H1 (cell line): ENCODE measurements around the gene CEP57L1. TPM values are rescaled to one million over a fixed set of nuclear protein-coding genes. Genes with fewer than 3 reads are reported as not detected.

Experiments used
- CTCF ChIA-PET: fragments of 300-600 bp; sonication (Branson Sonifier 250); formaldehyde crosslinking; loops from one replicate; lab custom pipeline; 2021; ENCODE audit not compliant: partially characterized antibody; lab: Charles Lee
- POLR2A ChIA-PET: fragments of 300-600 bp; sonication (Branson Sonifier 250); formaldehyde crosslinking; loops from one replicate; lab custom pipeline; 2021; ENCODE audit warnings: inconsistent platforms; ENCODE audit not compliant: partially characterized antibody; lab: Charles Lee
- DNase-seq, 2 experiments: peaks; one replicate each; pipeline versions ENCODE4 v3.0.0 to v3.0.0-alpha.2; 2010 to 2022; ENCODE audit warnings: low spot score in 2 of 2, low read depth in 1 of 2, mixed read lengths in 1 of 2
- FAIRE-seq: peaks from 2 replicates; lab custom pipeline; 2011; peaks lifted over from hg19 to GRCh38; lab: Jason Lieb, UNC
- H2AFZ ChIP-seq: 2 replicates; pipeline ENCODE4 v1.8.1; 2012; ENCODE audit warnings: low read length, inconsistent platforms
- H2AK5ac ChIP-seq: 2 replicates; pipeline ENCODE4 v1.6.1; 2013; ENCODE audit warnings: low read depth, low read length
- H2BK120ac ChIP-seq: replicated peaks from 2 replicates; pipeline ENCODE3; 2013; ENCODE audit warnings: low read depth, low read length, inconsistent platforms
- H2BK12ac ChIP-seq: 2 replicates; pipeline ENCODE4 v1.6.1; 2013; ENCODE audit warnings: low read depth, low read length
- H2BK15ac ChIP-seq: 2 replicates; pipeline ENCODE4 v1.6.1; 2013; ENCODE audit warnings: low read length
- H2BK20ac ChIP-seq: 2 replicates; pipeline ENCODE4 v1.6.1; 2013; ENCODE audit warnings: low read length
- H2BK5ac ChIP-seq: 2 replicates; pipeline ENCODE4 v1.6.1; 2013; ENCODE audit warnings: low read depth, low read length
- H3K14ac ChIP-seq: 2 replicates; pipeline ENCODE4 v1.6.1; 2013; ENCODE audit warnings: inconsistent platforms; ENCODE audit not compliant: insufficient read length
- H3K18ac ChIP-seq: 2 replicates; pipeline ENCODE4 v1.6.1; 2013; ENCODE audit warnings: low read length; ENCODE audit errors: extremely low read depth
- H3K23ac ChIP-seq: 2 replicates; pipeline ENCODE4 v1.6.1; 2013; ENCODE audit warnings: inconsistent platforms; ENCODE audit not compliant: insufficient read length
- H3K23me2 ChIP-seq: 2 replicates; pipeline ENCODE4 v1.6.1; 2013; ENCODE audit warnings: low read depth, low read length
- H3K27ac ChIP-seq: 2 replicates; pipeline ENCODE4 v1.6.1; 2011; ENCODE audit warnings: low read depth, low read length, inconsistent platforms
- H3K27me3 ChIP-seq, 4 experiments: replicated peaks in 1 of 4; 1 replicate in 1 of 4; 2 replicates in 3 of 4; pipeline versions ENCODE4 v1.6.1 to v1.8.1; 2011 to 2013; ENCODE audit warnings: low read length in 3 of 4, mild to moderate bottlenecking in 3 of 4, inconsistent platforms in 2 of 4, mixed read lengths in 2 of 4, moderate library complexity in 1 of 4; ENCODE audit not compliant: control insufficient read depth in 3 of 4, insufficient read depth in 3 of 4; ENCODE audit errors: extremely low read depth in 1 of 4
- H3K36me3 ChIP-seq, 4 experiments: 2 replicates each; pipeline versions ENCODE4 v1.6.1 to v1.8.1; 2011 to 2013; ENCODE audit warnings: mild to moderate bottlenecking in 4 of 4, low read length in 3 of 4, moderate library complexity in 2 of 4, control low read depth in 1 of 4, inconsistent platforms in 1 of 4; ENCODE audit not compliant: insufficient read depth in 4 of 4, control insufficient read depth in 2 of 4
- H3K4ac ChIP-seq: replicated peaks from 2 replicates; pipeline ENCODE3; 2013; ENCODE audit warnings: low read length, low read depth, mixed read lengths, inconsistent platforms; ENCODE audit not compliant: insufficient read length
- H3K4me1 ChIP-seq, 4 experiments: replicated peaks in 1 of 4; 1 replicate in 1 of 4; 2 replicates in 3 of 4; pipeline versions ENCODE4 v1.6.1 to v1.8.1; 2011 to 2013; ENCODE audit warnings: low read length in 3 of 4, inconsistent platforms in 2 of 4, mixed read lengths in 1 of 4; ENCODE audit not compliant: insufficient read depth in 4 of 4, control insufficient read depth in 3 of 4
- H3K4me2 ChIP-seq, 2 experiments: 2 replicates each; pipeline versions ENCODE4 v1.6.1 to v1.8.1; 2011 to 2013; ENCODE audit warnings: low read depth in 2 of 2, low read length in 2 of 2, control low read depth in 1 of 2, inconsistent platforms in 1 of 2, mild to moderate bottlenecking in 1 of 2; ENCODE audit not compliant: insufficient read depth in 1 of 2
- H3K4me3 ChIP-seq, 4 experiments: fragments of 200-600, 300-600 bp in 1 of 4; sonication (generic), shearing (Covaris generic), sonication (Bioruptor Twin) in 1 of 4; 2 replicates each; pipeline versions ENCODE4 v1.5.1 to v1.8.1; 2011 to 2016; ENCODE audit warnings: low read length in 4 of 4, low read depth in 3 of 4, control low read depth in 2 of 4, inconsistent platforms in 2 of 4, mild to moderate bottlenecking in 2 of 4, mixed read lengths in 1 of 4, moderate library complexity in 1 of 4; ENCODE audit not compliant: insufficient read depth in 2 of 4; ENCODE audit errors: extremely low read depth in 1 of 4
- H3K56ac ChIP-seq: replicated peaks from 2 replicates; pipeline ENCODE3; 2013; ENCODE audit warnings: low read depth, mild to moderate bottlenecking, mixed read lengths, low read length, inconsistent platforms; ENCODE audit not compliant: insufficient read length
- H3K79me1 ChIP-seq: 2 replicates; pipeline ENCODE4 v1.6.1; 2013; ENCODE audit warnings: low read depth, low read length, control low read depth
- H3K79me2 ChIP-seq, 2 experiments: 2 replicates each; pipeline versions ENCODE4 v1.6.1 to v1.8.1; 2012 to 2013; ENCODE audit warnings: low read length in 2 of 2, mild to moderate bottlenecking in 2 of 2, inconsistent platforms in 1 of 2; ENCODE audit not compliant: insufficient read depth in 2 of 2, control insufficient read depth in 1 of 2
- H3K9ac ChIP-seq, 4 experiments: replicated peaks in 1 of 4; 1 replicate in 1 of 4; 2 replicates in 3 of 4; pipeline versions ENCODE4 v1.6.1 to v1.8.1; 2011 to 2013; ENCODE audit warnings: low read depth in 3 of 4, low read length in 3 of 4, control low read depth in 2 of 4, mild to moderate bottlenecking in 2 of 4, moderate library complexity in 2 of 4, inconsistent platforms in 1 of 4; ENCODE audit errors: extremely low read depth in 1 of 4
- H3K9me3 ChIP-seq, 2 experiments: 2 replicates each; pipeline versions ENCODE4 v1.6.1 to v1.8.1; 2012 to 2013; ENCODE audit warnings: mild to moderate bottlenecking in 2 of 2, moderate library complexity in 2 of 2, control low read depth in 1 of 2, inconsistent platforms in 1 of 2, low read depth in 1 of 2, low read length in 1 of 2, mixed read lengths in 1 of 2; ENCODE audit not compliant: insufficient read depth in 2 of 2
- H4K20me1 ChIP-seq, 2 experiments: replicated peaks in 1 of 2; 2 replicates each; pipeline versions ENCODE3 to v1.8.1; 2011 to 2013; ENCODE audit warnings: inconsistent platforms in 2 of 2, low read length in 2 of 2, mild to moderate bottlenecking in 1 of 2; ENCODE audit not compliant: insufficient read depth in 2 of 2, control insufficient read depth in 1 of 2
- H4K5ac ChIP-seq: 2 replicates; pipeline ENCODE4 v1.6.1; 2013; ENCODE audit warnings: low read length, low read depth, mixed read lengths, inconsistent platforms; ENCODE audit not compliant: insufficient read length
- H4K8ac ChIP-seq: 2 replicates; pipeline ENCODE4 v1.8.0; 2013; ENCODE audit warnings: mild to moderate bottlenecking, moderate library complexity, low read length, inconsistent platforms; ENCODE audit not compliant: insufficient read depth; ENCODE audit errors: extremely low read depth
- H4K91ac ChIP-seq: replicated peaks from 2 replicates; pipeline ENCODE3; 2013; ENCODE audit warnings: low read length, mixed read lengths, inconsistent platforms; ENCODE audit not compliant: insufficient read length
- HDAC6 ChIP-seq: IDR thresholded peaks from one replicate; pipeline ENCODE4 v1.7.1; 2012; ENCODE audit warnings: low read depth, mild to moderate bottlenecking, inconsistent platforms, low read length, moderate library complexity
- NANOG ChIP-seq: IDR thresholded peaks from 2 replicates; pipeline ENCODE4 v1.6.1; 2011; ENCODE audit warnings: low read length, low read depth, mild to moderate bottlenecking, inconsistent platforms; ENCODE audit not compliant: insufficient read depth, poor library complexity, severe bottlenecking
- SRF ChIP-seq: IDR thresholded peaks from 2 replicates; pipeline ENCODE4 v1.6.1; 2011; ENCODE audit warnings: mild to moderate bottlenecking, low read depth, low read length, moderate library complexity
- TEAD4 ChIP-seq: IDR thresholded peaks from 2 replicates; pipeline ENCODE4 v1.6.1; 2012; ENCODE audit warnings: low read depth, low read length, inconsistent platforms, mixed read lengths
- ZNF274 ChIP-seq: IDR thresholded peaks from 2 replicates; pipeline ENCODE4 v1.7.0; 2012; ENCODE audit warnings: low read length, borderline replicate concordance; ENCODE audit errors: extremely low read depth
- WGBS, 2 experiments: shearing (Covaris generic) in 1 of 2; methylation state at CpG; one replicate each; pipeline versions ENCODE4 v1.1.6 to v1.1.7; 2013 to 2015; ENCODE audit warnings: low lambda C conversion rate in 2 of 2, mixed read lengths in 2 of 2, inconsistent platforms in 1 of 2, low coverage in 1 of 2, missing lambda C conversion rate in 1 of 2; ENCODE audit not compliant: insufficient replicate concordance in 2 of 2, insufficient coverage in 1 of 2, insufficient read length in 1 of 2; ENCODE audit errors: extremely low coverage in 1 of 2, missing lambda C conversion rate in 1 of 2; 5-methylcytosine and 5-hydroxymethylcytosine counted together
- polyA plus RNA-seq, 7 experiments: library from polyadenylated mRNA; depleted of rRNA in 3 of 7; stranded (reverse) in 5 of 7; unstranded in 2 of 7; fragments of >200 nt in 5 of 7; fragments of 200-250 nt in 2 of 7; gene quantifications; 1 replicate in 5 of 7; 2 replicates in 1 of 7; 4 replicates in 1 of 7; pipeline versions ENCODE4 v1.2.1 to v1.2.3, GENCODE V29; 2011 to 2013; ENCODE audit warnings: missing spikeins in 2 of 7, mixed read lengths in 2 of 7
- total RNA-seq: library from RNA; stranded (reverse); fragmentation: NEBNext Ultra II Directional; extraction: Animal tissue kit (Norgen Biotek cat#: 25700); gene quantifications from 2 replicates; pipeline ENCODE4 v1.2.1, GENCODE V29; 2021

CEP57L1 gene
- total and polyA plus RNA-seq, 2 of the 8 experiments (the other 6 are each of a cell fraction or from before 2014, with no cell fraction given) = 3.6 to 11.5 TPM

DNA sequence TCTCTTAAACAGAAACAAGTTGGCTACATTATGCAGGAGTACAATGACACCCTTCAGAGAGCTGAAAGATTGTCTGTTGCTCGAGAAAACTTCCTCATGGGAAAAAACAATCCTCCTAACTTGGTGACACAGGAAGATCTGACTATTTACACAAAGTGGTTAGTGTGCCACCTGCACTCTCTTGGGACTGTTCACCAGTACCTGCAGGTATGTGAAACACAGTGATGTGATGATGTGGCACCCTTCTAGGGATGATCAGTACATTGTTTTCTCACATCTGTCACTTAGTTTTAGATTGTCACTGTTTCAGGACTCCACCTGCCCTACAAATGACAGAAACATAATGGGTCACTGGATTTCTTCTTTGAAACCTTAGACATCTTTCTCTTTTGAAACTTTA is 101.8 kb downstream of the CEP57L1 start:
- Histone ChIP-seq H3K79me2 (no peaks in the 10 kb centered on the region), H3K9ac (no peak overlapping the region), H4K91ac (no peak overlapping the region), H3K56ac (no peak overlapping the region), H3K23ac (no peak overlapping the region), H2BK120ac (no peak overlapping the region), H2BK5ac (no peak overlapping the region), H2AFZ (no peak overlapping the region), H2AK5ac (no peak overlapping the region), H3K9me3 (peaks cover under 1 to 1% of the 10 kb centered on the region in 2 experiments; a peak in 1 of 4 replicates), H2BK12ac (no peak overlapping the region), H3K27me3 (no peaks in the 10 kb centered on the region), H4K20me1 (no peaks in the 10 kb centered on the region), H3K4me2 (no peak overlapping the region), H3K4me1 (no peaks in the 10 kb centered on the region), H4K5ac (no peak overlapping the region), H3K4me3 (no peak overlapping the region), H3K36me3 (no peaks in the 10 kb centered on the region), H3K79me1 (no peaks in the 10 kb centered on the region), H3K27ac (no peak overlapping the region), H4K8ac (no peak overlapping the region), H2BK20ac (no peak overlapping the region), H2BK15ac (no peak overlapping the region), H3K4ac (no peak overlapping the region), H3K23me2 (no peaks in the 10 kb centered on the region), H3K14ac (no peak overlapping the region), H3K18ac (no peak overlapping the region)
- CTCF ChIA-PET = no interaction called here
- FAIRE-seq = no peak
- TF ChIP-seq TEAD4 = no peak
- TF ChIP-seq HDAC6 = no peak
- no peak for TF ChIP-seq NANOG
- TF ChIP-seq ZNF274 = no peak
- no peak for TF ChIP-seq SRF
- POLR2A ChIA-PET = interaction anchor here (1.0 to 1.5 kb wide), 2 partner anchors 9 to 16 kb away, joined by 3 read pairs; no protein-coding TSS in a partner anchor
- 89% methylated on average over 1 of the region's 1 CpG; no CpG with 5 or more reads in 1 of the 2 experiments for WGBS, 2 experiments
- no peak for DNase-seq
